Stimulated activated CD8-positive, alpha-beta memory T cell treated with anti-CD3 and anti-CD28 coated beads, Interleukin-12 subunit alpha, Interleukin-12 subunit beta, amount 100 ng/mL, for 24 hours (primary cell): Measurements from ENCODE around the gene PFKFB4.
"Not testable (repeated sequence)": the region's sequence is repeated elsewhere in the genome, so short reads cannot be mapped to it uniquely, and the experiment has no call there.

Source experiments
- DNase-seq: peaks from one replicate; pipeline ENCODE4 v3.0.0-alpha.2; 2020; ENCODE audit errors: extremely low read depth

PFKFB4 gene

DNA sequence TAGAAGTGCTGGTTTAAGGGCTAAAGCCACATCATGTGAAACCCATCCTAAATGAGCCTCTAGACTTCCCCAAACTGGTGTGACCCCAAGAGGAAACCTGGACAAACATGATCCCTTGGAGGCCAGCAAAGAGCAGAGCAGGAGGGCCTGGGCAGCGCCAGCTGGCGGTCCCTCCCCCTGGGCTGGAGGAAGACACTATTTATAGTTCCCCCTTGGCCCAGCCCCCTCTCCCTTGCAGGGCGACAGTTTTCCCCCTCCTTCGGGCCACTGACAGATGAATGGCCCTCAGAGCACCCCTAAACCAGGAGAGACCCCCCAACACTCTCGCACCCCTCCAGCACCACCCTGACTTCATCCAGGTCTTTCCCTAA, 4.0 kb upstream of the PFKFB4 start:
- DNase-seq: no peak

DNA sequence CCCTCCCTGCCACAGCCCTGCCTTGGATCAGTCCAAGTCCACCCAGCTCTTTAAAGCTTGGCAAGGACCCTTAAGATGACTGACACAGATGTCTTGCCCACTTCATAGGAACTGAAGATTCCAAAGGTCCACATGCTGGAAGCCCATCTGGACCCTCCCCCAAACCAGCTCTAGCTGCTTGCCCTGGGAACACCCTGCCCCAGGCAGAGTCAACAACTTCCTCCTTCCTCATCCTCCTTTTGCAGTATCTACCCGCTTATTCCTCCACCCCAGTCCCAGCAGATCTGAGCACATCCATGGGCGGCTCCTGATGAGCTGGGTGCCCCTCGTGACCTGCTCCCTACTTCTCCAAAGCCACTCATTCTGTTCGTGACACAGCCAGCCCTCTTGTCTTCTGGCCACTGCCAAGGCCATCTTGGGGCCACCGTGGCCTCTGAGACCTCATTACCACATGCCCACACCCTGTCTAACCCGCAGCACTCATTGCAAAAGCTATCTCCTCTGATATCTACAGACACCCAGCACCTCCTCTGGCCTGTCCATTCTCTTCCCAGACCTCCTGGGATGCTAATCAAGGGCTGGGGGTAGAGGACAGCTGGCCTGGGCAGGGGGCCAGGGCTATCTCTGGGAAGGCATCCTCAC, 2.0 kb upstream of the PFKFB4 start:
- no peak for DNase-seq

DNA sequence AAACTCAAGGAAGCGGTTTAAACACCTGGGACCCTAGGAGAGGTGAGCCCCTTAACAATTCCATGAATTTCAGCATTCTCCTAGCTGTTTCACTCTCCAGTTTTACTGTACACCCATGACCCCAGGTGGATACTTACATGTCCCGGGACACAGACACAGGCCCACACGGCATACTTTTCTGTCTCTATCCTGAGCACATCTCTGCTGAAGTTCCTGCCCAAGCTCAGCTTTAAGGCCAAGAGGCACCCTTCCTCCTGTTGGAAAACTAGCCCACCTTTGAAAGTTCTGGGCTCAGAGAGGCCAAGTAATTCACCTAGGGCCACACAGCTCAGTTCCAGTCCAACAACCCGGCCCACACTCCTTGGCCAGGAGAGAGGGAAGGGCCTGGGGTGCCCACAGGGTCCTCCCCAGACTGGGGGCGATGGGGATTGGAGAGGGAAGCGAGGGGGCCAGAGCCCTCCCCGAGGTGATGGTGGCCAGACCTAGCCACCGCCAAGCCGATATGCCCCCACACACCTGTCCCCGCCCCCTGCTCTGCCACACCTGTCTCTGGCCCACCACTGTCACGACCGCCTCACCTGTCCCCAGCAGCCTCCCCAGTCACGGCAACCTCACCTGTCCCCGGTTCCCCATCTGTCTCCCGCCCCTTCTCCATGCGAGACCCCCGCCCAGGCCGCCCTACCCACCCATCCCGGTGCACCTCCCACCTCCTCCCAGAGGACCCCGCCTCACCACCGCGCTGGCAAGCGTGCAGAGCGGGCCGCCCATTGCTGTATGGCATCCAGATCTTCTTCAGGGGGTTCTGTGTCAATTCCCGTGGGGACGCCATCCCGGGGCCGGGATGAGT, 431 bp downstream of the PFKFB4 start:
- no peak for DNase-seq

DNA sequence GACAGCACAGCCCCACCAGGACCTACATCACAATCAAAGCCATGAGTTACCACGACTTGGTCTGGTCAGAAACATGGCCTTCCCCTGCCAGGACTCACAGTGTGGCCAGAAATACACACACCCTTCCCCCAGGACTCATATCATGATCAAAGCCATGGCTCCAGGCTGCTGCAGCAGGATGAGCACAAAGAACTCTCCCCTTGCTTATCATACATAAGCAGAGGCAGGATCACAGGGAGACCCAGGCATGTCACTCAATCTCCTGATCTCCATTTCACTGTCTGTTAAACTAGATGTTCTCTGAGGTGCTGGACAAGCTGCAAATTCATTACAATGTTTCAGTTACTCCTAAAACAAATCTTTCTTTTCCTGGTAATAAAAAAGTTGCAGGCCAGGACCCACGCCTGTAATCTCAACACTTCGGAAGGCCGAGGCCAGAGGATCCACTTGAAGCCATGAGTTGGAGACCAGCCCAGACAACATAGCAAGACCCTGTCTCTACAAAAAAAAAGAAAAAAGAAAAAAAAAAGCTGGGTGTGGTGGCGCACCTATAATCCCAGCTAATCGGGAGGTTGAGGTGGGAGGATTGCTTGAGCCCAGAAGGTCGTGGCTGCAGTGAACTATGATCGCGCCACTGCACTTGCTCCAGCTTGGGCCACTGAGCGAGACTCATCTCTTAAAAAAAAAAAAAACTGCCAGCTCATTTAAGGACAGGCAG, 1.2 kb downstream of the PFKFB4 start:
- DNase-seq: no peak

DNA sequence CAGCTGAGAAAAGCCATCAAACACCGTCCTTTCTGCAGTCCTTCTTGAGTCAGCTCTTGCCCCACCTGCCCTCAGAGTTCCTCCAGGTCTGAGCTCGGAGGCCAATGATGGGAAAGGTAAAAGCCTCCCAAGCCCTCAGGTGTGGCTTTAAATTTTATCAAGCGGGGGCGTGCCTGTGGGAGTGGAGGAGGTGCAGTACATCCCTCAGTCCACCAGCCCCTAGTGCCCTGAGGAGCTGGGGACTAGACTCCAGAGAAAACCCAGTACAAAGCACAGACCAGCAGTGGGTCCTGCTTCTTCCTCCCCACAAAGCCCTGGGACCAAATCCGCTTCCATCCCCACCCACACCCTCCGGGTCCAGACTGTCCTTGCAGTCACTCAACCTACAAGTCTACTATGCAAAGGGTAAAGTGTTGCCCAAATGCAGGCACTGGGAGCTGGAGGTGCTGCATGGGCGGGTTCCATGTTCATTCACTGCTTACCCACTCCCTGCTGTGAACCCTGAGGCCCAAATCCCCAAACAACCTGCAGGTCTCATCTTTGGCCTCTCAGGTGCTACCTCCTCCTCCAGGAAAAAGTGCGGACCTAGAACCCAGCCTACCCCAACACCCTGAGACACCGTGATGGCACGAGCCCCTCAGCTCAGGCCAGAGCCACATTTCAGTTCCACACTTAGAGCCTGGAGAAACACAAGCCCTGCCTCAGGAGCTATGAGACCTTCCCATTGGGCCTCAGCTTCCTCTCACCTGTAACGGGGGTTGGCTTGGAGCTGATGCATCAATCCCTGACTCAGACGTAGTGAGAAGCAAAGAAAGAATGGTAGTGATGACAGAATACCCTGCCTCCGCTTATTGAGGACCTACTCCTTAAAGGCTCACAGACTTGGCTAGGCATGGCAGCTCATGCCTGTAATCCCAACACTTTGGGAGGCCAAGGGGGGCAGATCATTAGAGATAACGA, 2.4 kb downstream of the PFKFB4 start:
- DNase-seq: no peak

DNA sequence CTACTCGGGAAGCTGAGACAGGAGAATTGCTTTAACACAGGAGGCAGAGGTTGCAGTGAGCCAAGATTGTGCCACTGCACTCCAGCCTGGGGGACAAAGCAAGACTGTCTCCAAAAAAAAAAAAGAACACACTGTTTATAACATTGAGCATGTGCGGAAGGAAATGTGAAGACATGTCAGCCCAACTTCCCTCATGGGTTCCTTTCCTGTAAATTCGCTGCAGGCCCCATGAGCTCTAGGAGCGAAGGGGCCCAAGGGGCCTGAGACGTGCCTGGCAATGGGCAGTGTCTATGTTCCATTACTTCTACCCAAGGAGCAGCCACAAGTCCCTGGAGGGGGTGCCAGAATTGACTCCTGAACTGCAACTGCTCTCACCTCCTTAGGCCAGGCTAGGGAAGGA, 3.2 kb downstream of the PFKFB4 start:
- DNase-seq: no peak

DNA sequence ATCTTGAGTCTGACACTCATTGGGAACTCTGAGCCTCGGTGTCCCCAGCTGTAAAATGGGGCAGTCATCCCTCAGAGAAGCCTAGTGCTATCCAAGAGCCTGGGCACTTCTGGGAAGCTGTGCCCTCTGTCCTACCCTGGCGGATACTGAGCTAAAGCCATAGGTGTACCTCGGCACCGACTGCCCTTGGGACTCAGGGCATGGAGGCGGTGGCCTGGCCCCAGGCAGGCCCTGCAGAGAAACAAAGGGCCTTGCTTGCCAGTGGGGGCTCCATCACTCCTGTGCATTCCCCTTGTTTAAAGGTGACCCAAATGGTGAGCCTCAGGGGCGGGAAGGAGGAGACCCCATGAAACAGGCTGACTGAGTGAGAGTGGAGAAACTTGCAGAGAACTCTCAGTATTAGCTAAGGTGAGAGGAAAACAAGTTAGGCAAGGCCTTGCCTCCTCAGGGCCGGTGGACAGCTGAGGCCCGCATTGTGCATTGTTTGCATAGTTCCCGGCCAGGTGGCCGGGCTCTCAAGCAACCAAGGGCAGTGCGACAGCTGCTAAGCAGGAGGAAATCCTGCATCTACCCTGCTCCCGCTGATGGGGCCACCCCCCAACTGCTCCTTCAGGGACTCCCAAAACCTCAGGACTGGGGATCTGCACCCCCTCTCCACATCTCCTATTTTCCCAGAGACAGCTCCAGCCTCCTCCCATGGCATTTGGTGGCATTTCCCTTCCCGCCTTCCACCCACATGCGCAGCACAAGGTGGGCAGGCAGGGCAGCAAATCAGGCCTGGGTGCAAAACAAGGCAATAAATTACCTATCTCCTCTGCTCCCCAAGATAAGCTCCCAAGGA, 4.3 kb downstream of the PFKFB4 start:
- no peak for DNase-seq

DNA sequence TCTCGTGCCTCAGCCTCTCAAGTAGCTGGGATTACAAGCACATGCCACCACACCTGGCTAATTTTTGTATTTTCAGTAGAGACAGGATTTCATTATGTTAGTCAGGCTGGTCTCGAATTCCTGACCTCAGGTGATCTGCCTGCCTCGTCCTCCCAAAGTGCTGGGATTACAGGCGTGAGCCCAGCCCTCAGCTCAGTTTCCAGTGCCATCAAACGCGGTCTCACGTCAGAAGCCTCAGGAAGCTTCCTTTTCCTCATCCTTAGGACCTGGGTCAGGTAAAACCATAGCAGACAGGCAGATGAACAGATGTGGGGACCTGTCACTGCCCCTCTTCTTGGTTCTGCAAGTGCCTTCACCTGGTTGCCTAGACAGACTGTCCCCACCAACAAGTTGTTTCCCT, 5.0 kb downstream of the PFKFB4 start:
- not testable (repeated sequence) for DNase-seq

DNA sequence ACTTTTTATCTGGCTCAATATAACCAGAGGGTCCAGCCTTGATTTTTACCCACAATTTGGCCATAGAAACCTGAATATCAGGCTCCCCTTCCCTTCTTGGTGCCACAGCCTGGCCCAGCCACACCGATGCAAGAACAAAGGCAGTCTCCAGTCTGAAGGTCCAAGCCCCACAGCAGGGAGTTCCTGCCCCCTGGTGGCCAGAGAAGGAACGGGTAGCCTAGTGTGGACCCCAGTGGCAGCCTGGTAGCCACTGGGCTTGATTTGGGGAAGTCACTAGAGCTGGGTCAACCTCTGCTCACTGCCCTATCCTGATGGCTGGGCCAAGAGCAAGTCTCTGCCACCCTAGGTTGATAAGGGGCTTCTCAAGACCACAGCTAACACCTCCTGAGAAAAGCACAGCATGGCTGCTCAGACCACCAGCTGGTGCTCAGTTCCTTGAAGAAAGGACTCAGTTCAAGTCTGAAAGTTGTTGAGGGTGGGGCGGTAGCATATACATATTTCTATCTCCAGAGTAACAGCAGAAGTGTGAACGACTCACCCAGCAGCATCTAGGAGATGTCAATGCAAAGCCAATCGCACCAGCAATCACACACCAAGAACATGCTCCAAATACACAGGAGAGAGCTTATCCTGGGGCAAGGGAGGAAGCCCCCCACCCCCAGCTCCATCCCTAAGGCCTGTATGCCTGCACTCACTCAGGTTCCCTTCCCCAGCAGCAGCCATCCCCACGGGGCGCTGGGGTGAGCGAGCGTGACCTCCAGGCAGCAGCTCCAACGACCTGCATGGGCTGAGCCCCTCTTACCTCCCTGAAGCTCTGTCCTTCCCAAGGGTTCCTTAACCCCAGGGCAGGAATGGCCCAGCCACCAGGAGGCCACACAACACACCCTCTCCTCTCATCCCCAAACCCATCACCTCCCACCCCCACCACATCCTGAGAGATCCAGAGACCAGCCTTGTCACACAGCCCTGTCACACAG, 7.6 kb downstream of the PFKFB4 start:
- peak; percentile 69 for DNase-seq

DNA sequence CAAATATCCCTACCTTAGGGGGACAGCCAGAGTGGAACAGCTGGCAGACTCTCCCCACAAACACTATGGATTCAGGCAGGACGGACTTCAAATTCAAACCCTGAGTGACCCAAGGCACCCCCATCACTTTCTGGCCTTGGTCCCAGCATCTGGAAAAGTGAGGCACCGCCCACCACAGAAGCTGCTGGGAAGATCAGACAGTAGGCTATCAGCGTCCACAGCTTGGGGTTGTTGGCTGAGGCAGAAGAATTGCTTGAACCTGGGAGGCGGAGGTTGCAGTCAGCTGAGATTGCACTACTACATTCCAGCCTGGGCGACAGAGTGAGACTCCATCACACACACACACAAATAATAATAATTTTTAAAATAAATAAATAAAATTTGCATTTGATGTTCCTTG, 8.5 kb downstream of the PFKFB4 start:
- DNase-seq: no peak

DNA sequence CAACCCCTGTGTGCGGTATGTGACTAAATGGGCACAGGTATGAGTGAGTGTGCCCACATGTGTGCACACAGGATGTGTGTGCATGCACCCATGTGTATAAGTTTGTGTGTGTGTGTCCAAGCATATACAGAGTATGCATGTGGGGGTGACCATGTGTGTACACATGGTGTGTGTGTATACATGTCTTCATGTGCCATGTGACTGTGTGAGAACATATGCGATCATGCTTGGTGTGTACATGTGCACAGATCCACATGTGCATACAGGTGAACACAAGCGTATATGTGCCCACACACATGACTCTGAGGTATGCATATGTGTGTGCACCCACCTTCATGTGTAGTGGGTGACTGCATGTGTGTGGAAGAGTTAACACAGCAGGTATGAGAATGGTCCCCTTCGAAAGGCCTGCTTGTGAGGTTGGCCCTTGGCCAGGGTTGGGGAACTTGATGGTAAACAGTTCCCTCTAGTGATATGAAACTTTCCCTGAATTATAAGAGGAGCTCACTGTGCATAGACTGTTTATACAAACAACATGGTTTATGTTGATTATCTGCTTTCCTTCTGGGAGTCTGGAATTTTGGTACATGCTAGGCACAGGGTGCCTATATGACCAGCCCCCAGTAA, 10.3 kb downstream of the PFKFB4 start:
- DNase-seq: no peak

DNA sequence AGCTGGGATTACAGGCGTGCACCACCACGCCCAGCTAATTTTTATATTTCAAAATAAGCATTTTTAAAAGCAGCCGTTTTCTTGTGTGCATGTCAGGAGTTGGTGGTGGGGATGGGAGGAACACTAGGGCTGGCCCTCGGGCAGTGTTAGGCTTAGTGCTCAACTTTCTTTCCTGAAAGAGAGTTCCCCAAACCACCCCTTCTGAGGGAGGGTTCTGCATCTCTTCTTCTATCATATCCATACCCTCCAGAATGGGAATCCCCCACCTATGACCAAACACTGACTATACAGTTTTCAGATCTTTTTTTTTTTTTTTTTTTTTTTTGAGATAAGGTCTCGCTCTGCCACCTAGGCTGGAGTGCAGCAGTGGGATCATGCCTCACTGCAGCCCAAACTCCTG, 12.5 kb downstream of the PFKFB4 start:
- no peak for DNase-seq

DNA sequence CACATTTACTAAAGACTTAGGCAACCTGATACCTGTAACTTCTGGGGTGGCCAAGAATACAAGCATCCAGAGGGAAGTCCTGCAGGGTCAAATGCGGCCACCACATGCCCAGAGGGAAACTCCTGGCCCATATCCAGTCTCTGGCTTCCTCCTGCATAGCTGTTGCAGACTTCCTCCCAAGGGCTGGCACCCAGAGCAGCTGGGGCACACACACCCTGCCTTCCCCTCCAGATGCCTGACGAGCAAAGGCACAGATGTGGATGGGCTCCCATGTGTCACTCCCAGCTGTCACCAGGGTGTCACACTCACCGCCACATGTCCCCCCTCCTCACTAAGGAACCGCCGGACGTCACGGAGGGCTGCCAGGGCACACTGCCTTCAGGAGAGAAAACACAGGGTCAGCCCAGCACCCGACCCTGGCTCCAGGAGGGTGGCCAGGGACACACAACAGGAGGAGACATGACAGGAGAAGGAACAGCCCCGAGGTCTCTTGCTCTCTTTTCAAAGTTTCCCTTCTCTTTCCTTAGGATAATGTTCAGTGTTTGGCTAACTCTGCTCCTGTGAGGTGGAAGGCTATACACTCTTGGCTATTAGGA, 13.2 kb downstream of the PFKFB4 start:
- DNase-seq: no peak

DNA sequence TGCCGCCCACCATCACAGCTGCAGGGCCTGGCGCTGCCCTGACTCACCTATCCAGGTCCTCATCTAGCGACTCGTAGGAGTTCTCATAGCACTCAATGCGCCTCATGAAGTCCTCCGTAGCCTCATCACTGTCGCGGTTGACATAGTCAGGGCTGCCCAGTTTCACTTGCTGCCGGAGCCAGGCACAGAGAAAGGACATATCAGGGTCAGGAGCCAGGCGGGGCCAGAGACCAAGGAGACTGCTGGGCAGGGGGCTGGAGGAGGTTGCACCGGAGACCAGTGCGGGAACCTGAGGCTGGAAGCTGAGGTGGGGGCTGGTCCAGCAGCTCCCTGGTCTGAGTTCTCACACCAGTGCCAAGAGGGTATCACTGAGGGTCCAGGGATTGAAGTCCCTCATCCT, 18.2 kb downstream of the PFKFB4 start:
- DNase-seq: no peak

DNA sequence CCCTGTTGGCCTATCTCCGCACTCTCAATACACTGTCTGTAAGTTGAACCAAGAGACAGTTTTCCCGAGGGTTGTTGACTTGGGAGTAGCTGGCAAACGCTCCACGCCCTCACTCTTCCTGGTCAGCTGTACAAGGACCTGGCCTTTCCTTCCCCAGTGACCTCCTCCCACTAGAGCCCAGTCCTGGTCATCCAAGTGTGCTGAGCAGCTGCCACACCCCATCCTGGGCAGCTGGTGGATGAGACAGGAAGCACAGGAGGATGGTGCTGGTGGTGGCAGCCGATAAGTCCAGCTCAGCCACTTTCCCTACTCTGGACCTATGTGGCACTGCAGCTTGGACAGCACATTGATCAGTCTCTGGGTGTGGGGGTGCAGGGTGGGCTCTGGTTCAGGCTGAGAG, 19.8 kb downstream of the PFKFB4 start:
- DNase-seq: no peak

DNA sequence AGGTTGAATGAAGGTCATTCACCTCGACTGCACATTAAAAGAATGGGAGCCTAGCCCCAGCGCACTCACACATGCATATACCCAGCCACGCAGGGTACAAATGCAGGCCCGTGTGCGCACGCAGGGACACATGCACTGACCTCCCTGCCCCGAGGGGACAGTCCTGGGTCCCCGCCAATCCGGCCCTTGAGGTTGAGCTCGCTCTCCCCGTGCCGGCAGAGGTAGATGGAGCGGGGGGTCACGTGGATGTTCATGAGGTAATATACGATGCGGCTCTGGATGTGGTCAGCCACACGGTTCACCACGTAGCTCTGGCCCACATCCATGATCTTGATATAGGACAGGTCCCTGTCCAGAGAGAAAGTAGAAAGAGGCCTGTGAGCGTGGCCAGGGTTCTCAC, 20.5 kb downstream of the PFKFB4 start:
- DNase-seq: no peak

DNA sequence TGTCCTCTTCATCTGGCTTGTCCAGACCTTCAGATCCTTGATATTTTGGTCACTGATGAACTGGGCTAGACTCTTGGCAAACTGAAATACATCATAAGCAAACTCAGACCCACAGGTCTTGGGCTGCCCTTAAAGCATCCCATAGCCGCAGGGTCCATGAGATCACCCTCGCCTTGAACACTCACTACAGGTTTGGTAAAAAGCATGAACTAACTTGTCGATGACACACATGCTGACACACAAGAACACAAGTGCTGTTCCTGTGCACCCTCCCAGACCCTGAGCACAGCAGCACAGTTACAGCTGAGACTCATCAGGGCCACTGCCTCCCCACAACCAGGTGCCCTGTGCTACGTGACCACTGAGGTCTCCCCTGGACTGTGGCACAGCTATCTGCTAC, 21.0 kb downstream of the PFKFB4 start:
- DNase-seq: no peak

DNA sequence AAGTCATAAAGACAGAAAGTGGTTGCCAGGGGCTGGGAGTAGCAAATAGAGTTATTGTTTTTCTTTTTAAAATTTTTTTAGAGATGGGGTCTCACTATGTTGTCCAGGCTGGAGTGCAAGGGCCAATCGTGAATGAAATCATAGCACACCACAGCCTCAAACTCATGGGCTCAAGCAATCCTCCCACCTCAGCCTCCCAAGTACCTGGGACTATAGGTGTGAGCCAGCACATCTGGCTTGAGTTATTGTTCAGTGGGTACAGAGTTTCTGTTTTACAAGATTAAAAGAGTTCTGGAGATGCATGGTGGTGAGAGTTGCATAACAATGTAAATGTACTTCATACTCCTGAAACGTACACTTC, 23.6 kb downstream of the PFKFB4 start:
- no peak for DNase-seq
